Glutamatergic neuron (in vitro differentiated cells): ENCODE data around the gene PRCD. TPM values are rescaled to one million over a fixed set of nuclear protein-coding genes. Genes with fewer than 3 reads are reported as not detected.

Experiments
- DNase-seq: peaks from one replicate; pipeline ENCODE4 v3.0.0; 2022
- H3K27ac Mint-ChIP-seq: one replicate; pipeline ENCODE4 v1.8.0; 2020; ENCODE audit warnings: mild to moderate bottlenecking, mixed read lengths, inconsistent platforms; ENCODE audit not compliant: unreplicated experiment
- H3K27me3 Mint-ChIP-seq: one replicate; pipeline ENCODE4 v1.8.0; 2020; ENCODE audit warnings: mild to moderate bottlenecking, moderate library complexity, mixed read lengths, inconsistent platforms; ENCODE audit not compliant: unreplicated experiment
- H3K36me3 Mint-ChIP-seq: one replicate; pipeline ENCODE4 v1.8.0; 2020; ENCODE audit warnings: mild to moderate bottlenecking, mixed read lengths, inconsistent platforms; ENCODE audit not compliant: unreplicated experiment
- H3K4me1 Mint-ChIP-seq: one replicate; pipeline ENCODE4 v1.8.0; 2020; ENCODE audit warnings: mild to moderate bottlenecking, low read depth, mixed read lengths, inconsistent platforms; ENCODE audit not compliant: unreplicated experiment
- H3K4me3 Mint-ChIP-seq: one replicate; pipeline ENCODE4 v1.8.0; 2020; ENCODE audit warnings: mild to moderate bottlenecking, mixed read lengths, inconsistent platforms; ENCODE audit not compliant: unreplicated experiment
- H3K9me3 Mint-ChIP-seq: one replicate; pipeline ENCODE4 v1.8.0; 2020; ENCODE audit warnings: mild to moderate bottlenecking, moderate library complexity, mixed read lengths, inconsistent platforms; ENCODE audit not compliant: unreplicated experiment
- total RNA-seq: library from RNA; stranded (reverse); fragmentation: NEBNext Ultra II Directional; extraction: Animal tissue kit (Norgen Biotek cat#: 25700); gene quantifications from one replicate; pipeline ENCODE4 v1.2.1, GENCODE V29; 2021; ENCODE audit not compliant: unreplicated experiment
- TF ChIP-seq, protein P1 (sequence below): fragments of 200-600 bp; sonication (generic); IDR thresholded peaks from one replicate; pipeline ENCODE4 v1.5.0; 2021; ENCODE audit not compliant: partially characterized antibody, unreplicated experiment

The PRCD gene
- total RNA-seq, 1 donor from 2014 or later, result 1.4 TPM

DNA sequence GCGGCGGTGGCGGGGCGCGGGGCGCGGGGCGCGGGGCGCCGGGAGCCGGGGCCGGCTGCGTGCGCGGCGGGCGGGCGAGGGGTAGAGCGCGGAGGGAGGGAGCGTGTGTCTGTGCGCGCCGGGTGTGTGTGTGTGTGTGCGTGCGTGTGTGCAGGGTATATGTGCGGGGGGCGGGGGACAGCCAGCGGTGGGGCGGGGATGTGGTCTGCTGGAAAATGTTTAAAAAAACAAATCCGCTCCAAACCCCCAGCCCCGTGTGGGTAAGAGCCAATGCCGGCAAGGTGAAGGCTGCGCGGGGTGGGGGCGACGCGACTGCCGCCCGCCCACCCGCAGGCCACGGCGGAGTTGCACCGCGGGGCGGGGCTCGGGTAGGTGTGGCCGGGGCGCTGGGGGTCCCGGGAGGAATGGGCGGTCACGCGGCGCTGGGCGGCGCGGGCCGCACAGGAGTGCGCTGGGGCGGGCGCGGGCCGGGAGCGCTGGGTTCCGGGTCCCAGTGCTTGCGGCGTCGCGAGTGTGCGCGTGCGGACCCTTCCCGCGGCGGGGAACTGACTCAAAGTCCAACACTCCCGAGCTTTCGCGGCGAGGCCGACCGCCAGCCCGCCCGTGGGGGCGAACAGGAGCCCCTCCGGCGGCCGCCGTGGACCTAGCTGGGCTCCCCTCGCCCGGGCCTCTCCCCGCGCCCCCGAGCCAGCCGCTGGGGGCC is 2.1 kb upstream of the PRCD start, which contains the start of gene CYGB:
CYGB (minus strand) TSS at position 132 of the 703 bp plus-strand sequence. CDS start 167 bp downstream, outside the sequence.
- Mint-ChIP-seq H3K4me1 (peaks cover 40% of the 10 kb centered on the region), H3K27ac (no peak within 1 kb of the TSS), H3K4me3 (peak within 1 kb of the TSS; percentile 84), H3K27me3 (peaks cover 14% of the 10 kb centered on the region), H3K9me3 (peaks cover 9% of the 10 kb centered on the region), H3K36me3 (peaks cover 5% of the 10 kb centered on the region)
- TF ChIP-seq, protein P1, sequence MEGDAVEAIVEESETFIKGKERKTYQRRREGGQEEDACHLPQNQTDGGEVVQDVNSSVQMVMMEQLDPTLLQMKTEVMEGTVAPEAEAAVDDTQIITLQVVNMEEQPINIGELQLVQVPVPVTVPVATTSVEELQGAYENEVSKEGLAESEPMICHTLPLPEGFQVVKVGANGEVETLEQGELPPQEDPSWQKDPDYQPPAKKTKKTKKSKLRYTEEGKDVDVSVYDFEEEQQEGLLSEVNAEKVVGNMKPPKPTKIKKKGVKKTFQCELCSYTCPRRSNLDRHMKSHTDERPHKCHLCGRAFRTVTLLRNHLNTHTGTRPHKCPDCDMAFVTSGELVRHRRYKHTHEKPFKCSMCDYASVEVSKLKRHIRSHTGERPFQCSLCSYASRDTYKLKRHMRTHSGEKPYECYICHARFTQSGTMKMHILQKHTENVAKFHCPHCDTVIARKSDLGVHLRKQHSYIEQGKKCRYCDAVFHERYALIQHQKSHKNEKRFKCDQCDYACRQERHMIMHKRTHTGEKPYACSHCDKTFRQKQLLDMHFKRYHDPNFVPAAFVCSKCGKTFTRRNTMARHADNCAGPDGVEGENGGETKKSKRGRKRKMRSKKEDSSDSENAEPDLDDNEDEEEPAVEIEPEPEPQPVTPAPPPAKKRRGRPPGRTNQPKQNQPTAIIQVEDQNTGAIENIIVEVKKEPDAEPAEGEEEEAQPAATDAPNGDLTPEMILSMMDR, result no peak
- DNase-seq, result no peak

DNA sequence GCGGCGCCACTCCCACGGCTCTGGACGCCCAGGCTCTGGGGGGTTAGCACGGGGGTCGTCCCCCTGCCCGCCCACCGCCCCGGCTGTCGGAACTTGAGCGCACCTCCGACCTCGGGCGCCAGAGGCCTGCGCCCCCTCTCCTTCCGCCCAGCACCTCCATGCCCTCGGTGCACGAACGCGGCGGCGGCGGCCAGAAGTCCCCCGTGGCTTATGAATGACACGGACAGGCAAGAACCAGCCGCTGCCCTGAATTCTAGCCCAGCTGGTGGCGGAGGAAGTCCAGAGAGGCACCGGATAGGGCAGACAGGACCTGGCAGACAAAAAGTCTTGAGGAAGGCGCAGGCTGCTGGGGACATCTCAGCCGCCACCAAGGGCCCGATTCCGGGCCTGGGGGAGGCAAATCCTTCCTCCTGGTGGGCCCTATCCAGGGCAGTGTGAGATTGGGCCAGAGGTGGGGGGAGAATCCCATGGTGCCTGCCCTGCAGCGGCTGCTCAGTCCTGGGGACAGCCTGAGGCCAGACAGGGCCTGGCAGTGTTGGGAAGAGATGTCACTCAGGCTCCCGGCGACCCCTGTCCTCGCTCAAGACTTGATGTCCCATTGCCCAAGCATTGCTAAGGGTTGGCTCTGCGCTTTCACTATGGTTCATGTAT is 1.4 kb upstream of the PRCD start:
- no peak overlapping the region for H3K27ac Mint-ChIP-seq
- H3K27me3 Mint-ChIP-seq, result peaks cover 16% of the 10 kb centered on the region
- TF ChIP-seq, protein P1, result no peak
- no peak for DNase-seq
- H3K9me3 Mint-ChIP-seq, result peaks cover 9% of the 10 kb centered on the region
- peaks cover 42% of the 10 kb centered on the region for H3K4me1 Mint-ChIP-seq
- peaks cover 5% of the 10 kb centered on the region for H3K36me3 Mint-ChIP-seq
- peak overlapping the region; percentile 84 for H3K4me3 Mint-ChIP-seq

DNA sequence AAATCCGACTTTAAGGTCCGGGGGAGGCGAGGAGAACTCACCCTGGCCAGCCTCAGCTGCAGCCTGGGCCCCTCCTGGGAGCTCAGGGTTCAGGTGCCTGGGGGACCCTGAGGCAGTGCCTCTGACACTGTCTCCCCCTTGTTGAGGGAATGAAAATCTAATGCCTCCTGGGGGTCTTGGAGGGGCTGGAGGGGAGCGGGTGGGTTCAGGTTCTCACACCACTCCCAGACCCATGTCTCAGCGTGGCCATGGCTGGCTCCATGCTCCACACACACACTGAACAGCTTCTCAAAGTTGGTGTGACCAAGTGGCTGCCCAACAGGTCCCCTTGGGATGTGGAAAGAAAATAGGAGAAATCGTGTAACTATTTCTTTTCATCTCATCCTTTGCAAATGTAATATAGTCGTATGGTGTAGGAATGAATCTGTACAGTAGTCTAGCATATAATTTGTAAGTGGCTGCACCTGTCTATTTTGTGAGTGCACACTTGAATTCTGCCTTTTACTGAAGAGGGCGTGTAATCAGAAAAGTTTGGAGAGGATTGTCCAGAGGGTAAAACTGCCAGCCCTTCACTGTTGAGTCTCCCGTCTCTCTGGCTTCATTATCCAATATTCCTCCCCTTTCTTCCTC is 788 bp upstream of the PRCD start:
- DNase-seq, result no peak
- peaks cover 5% of the 10 kb centered on the region for H3K36me3 Mint-ChIP-seq
- peaks cover 21% of the 10 kb centered on the region for H3K27me3 Mint-ChIP-seq
- peak overlapping the region; percentile 55 for H3K27ac Mint-ChIP-seq
- peaks cover 47% of the 10 kb centered on the region for H3K4me1 Mint-ChIP-seq
- peak overlapping the region; percentile 84 for H3K4me3 Mint-ChIP-seq
- TF ChIP-seq, protein P1, result no peak
- H3K9me3 Mint-ChIP-seq, result peaks cover 13% of the 10 kb centered on the region

DNA sequence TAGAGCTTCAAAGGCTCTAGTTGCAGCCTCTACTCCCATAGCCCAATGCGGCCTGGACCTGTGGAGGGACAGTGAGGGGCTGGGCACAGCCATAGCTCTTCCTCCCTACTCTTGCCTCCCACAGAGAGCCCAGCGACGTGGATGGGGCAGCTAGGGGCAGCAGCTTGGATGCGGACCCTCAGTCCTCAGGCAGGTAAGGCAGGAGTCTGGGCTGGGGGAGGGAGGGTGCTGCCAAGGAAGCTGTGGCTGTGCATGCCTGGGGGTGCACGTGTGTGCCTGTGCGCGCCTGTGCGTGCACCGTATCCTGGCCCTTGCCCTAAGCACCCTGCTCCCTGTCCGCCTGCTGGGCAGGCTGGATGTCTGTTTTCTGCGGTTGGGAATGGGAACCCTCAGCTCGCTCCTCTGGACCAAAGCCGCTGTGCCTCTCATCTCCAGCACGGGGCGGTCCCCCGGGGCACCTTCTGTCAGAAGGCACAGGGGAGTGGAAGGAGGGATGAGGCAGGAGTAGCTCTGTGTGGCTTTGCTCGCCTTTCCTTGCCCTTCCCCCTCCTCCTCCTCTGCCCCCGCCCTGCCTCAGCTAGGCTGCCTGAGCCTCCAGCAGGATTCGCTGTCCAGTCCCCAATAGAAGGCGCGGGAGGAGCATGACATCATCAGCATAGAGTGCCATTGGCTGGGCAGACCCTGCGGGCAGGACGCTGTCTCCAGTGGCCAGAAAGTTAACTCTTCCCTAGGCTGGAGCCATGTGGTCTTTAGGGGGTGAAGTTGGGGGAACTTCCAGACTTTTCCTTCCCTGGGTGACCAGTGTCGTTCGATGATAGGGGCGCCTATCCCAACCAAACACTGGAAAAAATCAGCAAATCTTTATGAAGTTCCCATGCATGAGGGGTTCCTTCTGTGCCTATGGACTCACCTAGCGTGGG is 797 bp downstream of the PRCD start:
- Mint-ChIP-seq H3K27me3 (peaks cover 20% of the 10 kb centered on the region), H3K27ac (peak overlapping the region; percentile 90)

More for the DNA sequence above, 797 bp downstream of the PRCD start:
- Mint-ChIP-seq H3K36me3 (peaks cover 5% of the 10 kb centered on the region), H3K4me1 (peaks cover 50% of the 10 kb centered on the region), H3K9me3 (peaks cover 18% of the 10 kb centered on the region), H3K4me3 (peak overlapping the region; percentile 76)
- peak; percentile 95 for DNase-seq
- TF ChIP-seq, protein P1, result no peak
